Chondrocyte (in vitro differentiated cells): Measurements from ENCODE around the gene CFAP20DC. TPM values are rescaled to one million over a fixed set of nuclear protein-coding genes. Genes with fewer than 3 reads are reported as not detected.

Experiments
- DNase-seq: peaks from one replicate; pipeline ENCODE4 v3.0.0; 2021; ENCODE audit warnings: mixed read lengths, low spot score
- H3K27ac Mint-ChIP-seq: one replicate; pipeline ENCODE4 v1.8.0; 2021; ENCODE audit warnings: mild to moderate bottlenecking, moderate library complexity, mixed read lengths; ENCODE audit not compliant: unreplicated experiment
- H3K27me3 Mint-ChIP-seq: 2 replicates; pipeline ENCODE4 v1.8.0; 2021; ENCODE audit warnings: low read depth, mixed read lengths
- H3K36me3 Mint-ChIP-seq: 2 replicates; pipeline ENCODE4 v1.8.0; 2021; ENCODE audit warnings: low read depth, mixed read lengths
- H3K4me1 Mint-ChIP-seq: 2 replicates; pipeline ENCODE4 v1.8.0; 2021; ENCODE audit warnings: low read depth, mild to moderate bottlenecking, mixed read lengths
- H3K4me3 Mint-ChIP-seq: one replicate; pipeline ENCODE4 v1.8.0; 2021; ENCODE audit warnings: mild to moderate bottlenecking, moderate library complexity, mixed read lengths; ENCODE audit not compliant: unreplicated experiment
- H3K9me3 Mint-ChIP-seq: 2 replicates; pipeline ENCODE4 v1.8.0; 2021; ENCODE audit warnings: low read depth, mixed read lengths
- total RNA-seq: library from RNA; stranded (reverse); gene quantifications from 3 replicates; pipeline ENCODE4 v1.2.1, GENCODE V29; 2021
- TF ChIP-seq, protein P1 (sequence below): fragments of 200-600 bp; sonication (generic); IDR thresholded peaks from 2 replicates; pipeline ENCODE4 v1.5.0; 2021; ENCODE audit warnings: antibody characterized with exemption, mild to moderate bottlenecking, moderate library complexity

Gene CFAP20DC
- total RNA-seq, 1 donor from 2014 or later, result 3.1 TPM

DNA sequence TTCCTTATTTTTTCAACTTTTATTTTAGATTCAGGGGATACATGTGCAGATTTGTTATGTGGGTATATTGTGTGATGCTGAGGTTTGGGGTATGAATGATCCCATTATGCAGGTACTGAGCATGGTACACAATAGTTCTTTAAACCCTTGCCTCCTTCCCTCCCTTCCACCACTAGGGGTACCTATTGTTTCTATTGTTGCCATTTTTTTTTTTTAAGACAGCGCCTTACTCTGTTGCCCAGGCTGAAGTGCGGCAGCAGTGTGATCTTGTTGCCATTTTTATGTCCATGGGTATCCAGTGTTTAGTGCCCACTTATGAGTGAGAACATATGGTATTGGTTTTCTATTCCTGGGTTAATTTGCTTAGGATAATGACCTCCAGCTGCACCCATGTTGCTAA is 266.0 kb downstream of the CFAP20DC start:
- TF ChIP-seq, protein P1, sequence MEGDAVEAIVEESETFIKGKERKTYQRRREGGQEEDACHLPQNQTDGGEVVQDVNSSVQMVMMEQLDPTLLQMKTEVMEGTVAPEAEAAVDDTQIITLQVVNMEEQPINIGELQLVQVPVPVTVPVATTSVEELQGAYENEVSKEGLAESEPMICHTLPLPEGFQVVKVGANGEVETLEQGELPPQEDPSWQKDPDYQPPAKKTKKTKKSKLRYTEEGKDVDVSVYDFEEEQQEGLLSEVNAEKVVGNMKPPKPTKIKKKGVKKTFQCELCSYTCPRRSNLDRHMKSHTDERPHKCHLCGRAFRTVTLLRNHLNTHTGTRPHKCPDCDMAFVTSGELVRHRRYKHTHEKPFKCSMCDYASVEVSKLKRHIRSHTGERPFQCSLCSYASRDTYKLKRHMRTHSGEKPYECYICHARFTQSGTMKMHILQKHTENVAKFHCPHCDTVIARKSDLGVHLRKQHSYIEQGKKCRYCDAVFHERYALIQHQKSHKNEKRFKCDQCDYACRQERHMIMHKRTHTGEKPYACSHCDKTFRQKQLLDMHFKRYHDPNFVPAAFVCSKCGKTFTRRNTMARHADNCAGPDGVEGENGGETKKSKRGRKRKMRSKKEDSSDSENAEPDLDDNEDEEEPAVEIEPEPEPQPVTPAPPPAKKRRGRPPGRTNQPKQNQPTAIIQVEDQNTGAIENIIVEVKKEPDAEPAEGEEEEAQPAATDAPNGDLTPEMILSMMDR, result no peak
- peaks cover 45% of the 10 kb centered on the region for H3K9me3 Mint-ChIP-seq
- H3K27ac Mint-ChIP-seq, result no peak overlapping the region
- no peak overlapping the region for H3K4me3 Mint-ChIP-seq
- DNase-seq, result no peak
- no peaks in the 10 kb centered on the region for H3K27me3 Mint-ChIP-seq
- no peaks in the 10 kb centered on the region for H3K4me1 Mint-ChIP-seq
- H3K36me3 Mint-ChIP-seq, result peaks cover 19% of the 10 kb centered on the region

DNA sequence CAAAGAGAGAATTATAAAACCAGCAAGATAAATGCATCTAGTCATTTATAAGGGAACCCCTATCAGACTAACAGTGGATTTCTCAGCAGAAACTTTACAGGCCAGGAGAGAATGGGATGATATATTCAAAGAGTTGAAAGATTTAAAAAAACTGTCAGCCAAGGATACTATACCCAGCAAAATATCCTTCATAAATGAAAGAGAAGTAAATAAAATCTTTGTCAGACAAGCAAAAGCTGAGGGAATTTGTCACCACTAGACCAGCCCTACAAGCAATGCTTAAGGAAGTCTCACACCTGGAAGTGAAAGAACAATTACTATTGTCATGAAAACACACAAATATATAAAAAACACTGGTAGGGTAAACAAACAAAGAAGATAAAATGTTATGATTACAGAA is 269.9 kb downstream of the CFAP20DC start:
- Mint-ChIP-seq H3K36me3 (peaks cover 21% of the 10 kb centered on the region), H3K27ac (no peak overlapping the region), H3K9me3 (peaks cover 48% of the 10 kb centered on the region), H3K4me1 (no peaks in the 10 kb centered on the region), H3K27me3 (no peaks in the 10 kb centered on the region), H3K4me3 (no peak overlapping the region)
- TF ChIP-seq, protein P1, result no peak
- no peak for DNase-seq

DNA sequence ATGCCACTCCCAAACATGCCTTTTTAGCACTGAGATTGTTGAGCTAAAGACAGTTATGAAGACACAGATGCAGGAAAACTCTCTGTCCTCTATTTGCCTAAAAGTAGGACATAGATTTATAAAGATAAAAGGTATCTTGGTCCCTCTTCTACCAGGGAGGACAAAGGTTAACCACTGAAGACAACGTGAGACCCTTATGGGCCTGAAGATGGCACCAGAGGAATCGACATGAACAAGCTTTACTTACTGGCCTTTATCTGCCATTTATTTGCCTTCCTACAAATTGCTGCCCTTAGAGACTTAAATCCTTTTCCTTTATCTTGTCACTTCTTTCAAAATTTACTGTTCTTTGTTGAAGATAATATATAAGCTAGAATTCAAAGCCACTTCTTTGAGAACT is 273.6 kb downstream of the CFAP20DC start:
- Mint-ChIP-seq H3K27ac (no peak overlapping the region), H3K4me3 (no peak overlapping the region), H3K9me3 (peaks cover 26% of the 10 kb centered on the region), H3K4me1 (no peaks in the 10 kb centered on the region), H3K36me3 (peaks cover 17% of the 10 kb centered on the region), H3K27me3 (no peaks in the 10 kb centered on the region)
- TF ChIP-seq, protein P1, result no peak
- DNase-seq, result no peak

DNA sequence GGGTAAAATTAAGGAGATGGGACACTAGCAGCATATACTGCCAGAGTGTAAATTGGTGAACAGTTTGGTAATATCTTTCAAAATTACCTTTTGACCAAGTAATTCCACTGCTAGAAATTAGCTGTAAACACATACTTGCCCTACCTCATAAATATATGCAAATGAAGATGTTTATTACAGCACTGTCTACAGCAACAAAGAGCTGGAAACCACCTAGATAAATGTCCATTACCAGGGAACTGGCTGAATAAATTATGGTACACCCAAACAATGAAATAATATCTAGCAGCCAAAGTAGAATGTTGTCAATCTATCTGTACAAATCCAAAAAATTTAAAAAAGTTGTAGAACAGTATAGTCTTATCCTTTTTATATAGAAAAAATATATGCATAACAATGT is 277.4 kb downstream of the CFAP20DC start:
- H3K4me1 Mint-ChIP-seq, result no peaks in the 10 kb centered on the region
- H3K9me3 Mint-ChIP-seq, result peaks cover 11% of the 10 kb centered on the region
- TF ChIP-seq, protein P1, result no peak
- H3K27ac Mint-ChIP-seq, result no peak overlapping the region
- H3K36me3 Mint-ChIP-seq, result no peaks in the 10 kb centered on the region
- DNase-seq, result no peak
- H3K4me3 Mint-ChIP-seq, result no peak overlapping the region
- no peaks in the 10 kb centered on the region for H3K27me3 Mint-ChIP-seq

DNA sequence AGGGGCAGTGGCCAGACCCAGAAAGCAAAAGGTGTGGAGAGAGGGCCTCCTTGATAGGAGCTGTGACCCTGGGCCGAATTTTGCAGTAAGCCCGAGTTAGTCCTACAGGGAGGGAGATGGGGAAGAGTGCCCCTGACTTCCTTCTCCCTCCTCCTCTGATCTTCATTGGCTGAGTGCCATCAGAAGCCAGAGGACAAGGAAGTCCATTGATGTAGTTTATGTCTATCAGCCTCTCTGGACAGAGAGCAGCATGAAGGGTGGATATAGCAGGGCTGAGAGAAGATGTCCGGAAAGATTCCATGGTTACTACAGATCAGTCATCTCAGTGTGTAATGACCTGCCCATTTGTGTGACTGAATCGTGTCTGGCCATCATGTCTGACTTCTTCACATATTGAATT is 280.8 kb downstream of the CFAP20DC start:
- H3K4me1 Mint-ChIP-seq, result no peaks in the 10 kb centered on the region
- H3K4me3 Mint-ChIP-seq, result no peak overlapping the region
- H3K36me3 Mint-ChIP-seq, result no peaks in the 10 kb centered on the region
- peaks cover 21% of the 10 kb centered on the region for H3K9me3 Mint-ChIP-seq
- DNase-seq, result no peak
- H3K27me3 Mint-ChIP-seq, result no peaks in the 10 kb centered on the region
- no peak overlapping the region for H3K27ac Mint-ChIP-seq
- TF ChIP-seq, protein P1, result no peak
